ENCODE measurements around the gene TRPV6. TPM values are rescaled to one million over a fixed set of nuclear protein-coding genes. Genes with fewer than 3 reads are reported as not detected.
A peak's percentile ranks its signal among the peaks of the same experiment; 100 is the strongest.

Gene TRPV6
- 1 to 10 TPM in 1 of 10 donors, under 1 TPM in 8, not detected in 1; 0.12 to 1.2 (median 0.23) TPM for polyA plus RNA-seq (ENCODE audit: insufficient read length in 10 of 10)
- long read RNA-seq, donor 1 = 0 reads
- long read RNA-seq, donor 2 = 0 reads
- long read RNA-seq, donor 3 = 0 reads
- long read RNA-seq, donor 4 = 0 reads
- long read RNA-seq, donor 5 = 0 reads
- long read RNA-seq, donor 6 = 0 reads
- long read RNA-seq, donor 7 = 0 reads
- long read RNA-seq, donor 8 = 0 reads
- long read RNA-seq, donor 9 = 0 reads

DNA sequence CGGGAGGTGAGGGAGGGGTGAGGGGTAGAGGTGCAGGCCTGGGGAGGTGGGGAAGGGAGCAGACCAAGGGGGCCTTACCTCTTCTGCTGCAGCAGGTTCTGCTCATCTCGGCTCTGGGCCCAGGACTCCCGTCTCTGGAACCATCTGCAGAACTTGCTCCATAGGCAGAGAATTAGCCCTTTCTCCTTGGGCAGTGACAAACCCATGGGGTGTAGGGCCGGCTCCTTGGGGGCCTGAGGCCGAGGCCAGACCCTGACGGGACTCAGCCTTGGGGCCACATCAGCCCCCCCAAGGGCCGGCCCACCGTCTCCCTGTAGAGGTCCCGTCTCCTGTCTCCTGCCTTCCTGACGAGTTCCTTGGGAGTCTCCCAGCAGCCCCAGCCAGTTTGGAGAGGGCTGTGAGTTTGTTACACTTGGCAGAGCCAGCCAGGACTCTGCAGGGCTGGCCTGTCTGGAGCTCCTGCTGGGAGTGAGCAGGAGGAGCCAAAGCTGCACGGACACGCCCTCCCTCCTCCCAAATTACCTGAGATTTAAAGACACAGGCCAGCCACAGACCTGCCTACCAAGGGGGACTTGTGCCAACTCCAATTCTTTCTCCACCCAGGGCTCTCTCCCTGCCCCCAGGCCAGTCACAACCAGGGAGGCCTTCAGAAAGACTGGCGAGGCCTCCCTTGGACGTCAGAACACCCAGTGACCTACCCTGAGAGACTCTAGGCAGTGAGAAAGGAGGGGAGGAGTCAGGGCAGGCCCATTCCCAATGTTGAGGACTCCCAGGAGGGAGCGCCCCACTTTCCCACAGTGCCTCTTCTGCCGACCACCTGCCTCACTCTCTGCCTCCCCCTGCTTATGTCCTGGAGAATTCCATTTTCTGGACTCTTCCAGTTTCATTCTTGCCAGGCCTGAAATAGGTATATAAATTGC is at the start of gene TRPV6:
Gene TRPV6, minus strand, starts transcription at position 435 of the 920 bp plus-strand sequence.
- DNase-seq = no peak

GRCh38 chr7:142934056-142934455 is 48.5 kb upstream of the TRPV6 start:
- no peak for DNase-seq

GRCh38 chr7:142933624-142934023 is 48.1 kb upstream of the TRPV6 start, which contains the start of gene TRPV5:
Gene TRPV5 (minus strand): TSS chr7:142933746. CDS start chr7:142933459, 287 bp downstream.
- no peak for DNase-seq

DNA sequence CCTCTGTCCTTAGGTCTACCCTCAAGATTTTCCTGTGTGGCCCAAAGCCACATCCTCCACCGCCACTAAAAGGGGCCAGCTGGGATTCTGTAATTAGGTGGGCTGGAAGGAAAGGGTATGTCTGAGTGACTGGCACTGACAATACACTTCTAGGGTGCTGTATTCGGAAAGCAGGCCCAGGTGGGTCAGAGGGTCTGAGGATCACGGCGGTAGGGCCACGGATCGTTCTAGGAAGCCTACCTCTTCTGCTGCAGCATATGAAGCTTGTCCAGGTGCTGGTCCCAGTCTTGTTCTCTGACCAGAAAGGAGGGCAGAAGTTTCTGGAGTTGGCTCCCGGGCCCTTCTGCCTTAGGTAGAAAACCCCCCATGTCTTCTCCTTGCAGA is 47.5 kb upstream of the TRPV6 start:
- no peak for DNase-seq

GRCh38 chr7:142932386-142933091 is 47.0 kb upstream of the TRPV6 start:
- DNase-seq = no peak

- DNase-seq = no peak
These were observed 44.7 kb upstream of the TRPV6 start for GRCh38 chr7:142930126-142930730.

GRCh38 chr7:142927949-142928348 is 42.4 kb upstream of the TRPV6 start:
- no peak for DNase-seq

DNA sequence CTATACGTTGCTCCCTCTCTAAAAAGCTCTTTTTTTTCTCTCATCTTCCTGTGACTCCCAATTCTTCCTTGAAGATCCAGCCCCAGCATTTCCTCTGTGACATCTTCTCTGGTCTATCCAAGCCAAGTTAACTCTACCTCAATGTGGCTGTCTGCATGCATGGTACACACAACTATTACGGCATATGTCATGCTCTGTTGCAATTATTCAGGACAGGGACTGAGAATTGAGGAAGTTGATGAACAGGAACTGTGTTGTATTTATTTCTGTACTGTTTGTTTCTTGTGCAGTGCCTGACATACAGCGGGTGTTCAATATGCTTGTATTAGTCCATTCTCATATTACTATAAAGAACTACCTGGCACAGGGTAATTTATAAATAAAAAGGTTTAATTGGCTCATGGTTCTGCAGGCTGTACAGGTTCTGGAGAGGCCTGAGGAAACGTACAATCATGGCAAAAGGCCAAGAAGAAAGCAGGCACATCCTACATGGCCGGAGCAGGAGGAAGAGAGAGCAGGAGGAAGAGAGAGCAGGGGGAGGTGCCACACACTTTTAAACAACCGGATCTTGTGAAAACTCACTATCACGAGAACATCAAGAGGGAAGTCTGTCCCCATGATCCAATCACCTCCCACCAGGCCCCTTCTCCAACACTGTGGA is 41.7 kb upstream of the TRPV6 start:
- peak in 1 of 3 donors; percentile 9 for DNase-seq

DNA sequence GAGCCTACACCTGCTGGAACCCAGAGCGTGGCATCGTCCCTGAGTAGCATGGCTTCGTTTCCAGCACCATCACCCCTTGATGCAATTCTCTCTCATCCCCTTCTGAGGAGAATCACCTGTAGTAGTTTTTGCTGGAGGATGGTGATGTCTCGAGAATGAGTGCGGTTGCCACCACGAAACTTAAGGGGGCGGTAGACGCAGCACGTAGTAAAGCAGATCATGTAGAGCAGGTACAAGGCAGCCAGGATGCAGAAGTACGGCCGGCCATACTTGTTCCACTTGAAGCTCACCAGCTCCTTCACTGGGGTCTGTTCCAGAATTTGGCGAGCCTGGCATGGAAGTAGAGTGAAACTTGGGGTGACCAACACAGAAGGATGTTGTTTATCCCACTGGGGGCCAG is 39.9 kb upstream of the TRPV6 start:
- no peak for DNase-seq

GRCh38 chr7:142923391-142923790 is 37.8 kb upstream of the TRPV6 start:
- no peak for DNase-seq

- no peak for DNase-seq
These were observed 34.1 kb upstream of the TRPV6 start for GRCh38 chr7:142919656-142920055.

GRCh38 chr7:142918901-142919300 is 33.4 kb upstream of the TRPV6 start:
- DNase-seq = no peak

DNA sequence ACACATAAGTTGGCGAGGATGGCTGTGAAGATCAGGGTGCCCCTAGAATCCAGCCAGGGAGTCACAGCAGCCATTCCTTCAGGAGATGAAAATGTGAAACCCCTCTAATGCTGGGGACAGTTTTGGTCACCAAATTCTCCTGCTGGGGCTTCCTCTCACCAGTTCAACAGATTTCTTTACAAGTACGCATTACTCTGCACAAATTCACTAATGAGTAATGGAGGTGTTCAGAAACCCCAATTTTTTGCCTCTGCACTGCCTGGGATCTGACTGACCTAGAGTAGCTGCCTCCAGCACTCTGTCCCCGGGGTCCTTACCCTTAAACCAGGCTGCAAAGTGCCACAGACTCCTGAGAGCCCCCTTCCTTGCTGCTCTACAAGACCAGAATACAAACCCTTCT is 31.9 kb upstream of the TRPV6 start:
- DNase-seq = no peak

- DNase-seq = no peak
These were observed 31.0 kb upstream of the TRPV6 start for GRCh38 chr7:142916508-142916907.

DNA sequence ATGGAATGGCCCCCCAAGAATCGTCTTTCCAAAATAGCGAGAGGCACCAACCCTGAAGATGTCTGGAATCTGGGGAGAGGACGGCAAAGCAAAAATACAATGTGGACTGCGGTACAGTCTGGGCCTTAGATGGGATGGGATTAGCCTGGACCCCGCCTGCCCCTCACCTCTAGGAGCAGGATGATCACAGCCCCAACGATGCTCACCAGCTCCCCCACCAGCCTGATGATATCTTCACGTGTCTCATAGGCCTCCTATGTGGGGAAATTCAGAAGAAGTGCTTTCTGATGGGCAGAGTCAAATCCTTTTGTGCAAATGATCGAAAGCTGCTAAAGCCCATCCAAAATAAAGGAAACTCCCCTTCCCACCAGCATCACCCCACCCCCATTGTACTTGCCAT is 29.8 kb upstream of the TRPV6 start:
- DNase-seq = no peak

DNA sequence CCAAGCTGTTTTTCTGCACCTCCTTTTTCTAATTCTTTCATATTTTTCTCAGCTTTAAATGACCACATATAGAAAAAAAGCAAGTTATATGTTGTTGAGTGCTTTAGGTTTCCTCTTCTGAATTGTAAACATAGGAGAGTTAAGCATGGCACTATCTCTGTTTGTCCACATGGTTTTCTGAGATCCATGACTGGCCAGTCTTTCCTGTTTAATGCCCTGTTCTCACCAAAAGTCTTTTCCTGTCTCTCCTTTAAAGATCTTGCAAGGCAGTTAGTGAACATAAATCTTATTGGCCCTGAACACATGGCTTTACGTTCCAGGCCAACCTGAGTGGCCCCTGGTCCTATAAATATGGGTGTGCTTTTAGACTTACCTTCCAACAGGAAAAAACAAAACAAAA is 28.6 kb upstream of the TRPV6 start:
- DNase-seq = no peak

DNA sequence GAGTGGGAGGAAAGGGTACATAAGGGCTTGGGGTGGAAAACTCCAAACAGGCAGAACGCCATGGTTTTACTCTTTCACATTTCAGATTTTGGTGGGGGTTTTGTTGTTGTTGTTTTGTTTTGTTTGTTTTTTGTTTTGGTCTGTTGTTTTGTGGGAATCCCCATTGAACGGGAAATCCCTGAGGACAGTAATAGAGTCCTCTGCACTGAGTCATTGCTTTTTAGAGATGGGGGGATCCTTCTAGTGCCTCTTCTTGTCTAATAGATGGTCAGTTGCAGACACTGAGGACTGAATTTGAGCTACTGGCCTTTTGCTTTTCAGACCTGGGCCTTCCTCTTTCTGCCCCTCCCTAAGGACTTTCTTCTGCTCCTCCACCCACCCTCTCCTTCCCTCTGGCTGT is 28.0 kb upstream of the TRPV6 start:
- DNase-seq = no peak

- no peak for DNase-seq
These were observed 27.5 kb upstream of the TRPV6 start for GRCh38 chr7:142913051-142913450.

DNA sequence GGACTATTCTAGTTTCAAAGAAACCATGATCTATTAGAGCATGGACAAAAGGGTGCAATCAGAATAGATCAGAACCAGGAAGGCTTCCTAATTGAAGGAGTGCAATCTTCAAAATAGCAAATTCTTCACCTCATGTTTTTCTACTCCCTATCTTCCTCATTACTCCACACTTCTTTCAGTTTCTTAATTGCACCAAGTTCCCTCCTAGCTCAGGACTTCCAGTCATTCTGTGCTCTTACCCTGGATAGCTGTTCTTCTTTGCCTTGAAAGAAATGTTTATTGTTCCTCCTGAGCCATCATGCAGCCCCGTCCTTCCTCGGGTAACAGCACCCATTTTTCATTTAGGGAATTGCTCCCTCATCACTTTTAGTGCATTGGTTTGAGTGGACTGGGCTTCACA is 24.9 kb upstream of the TRPV6 start:
- DNase-seq = no peak

GRCh38 chr7:142910031-142910433 is 24.5 kb upstream of the TRPV6 start:
- no peak for DNase-seq

Data from muscle of back (tissue), 13 donors.